WTC11 (cell line): ENCODE data around the gene ANGPTL2. TPM values are rescaled to one million over a fixed set of nuclear protein-coding genes. Genes with fewer than 3 reads are reported as not detected.

Experiments
- ATAC-seq: fragments of 200-7000 bp; cut with Tn5 transposase; 2 replicates; pipeline ENCODE4 v1.10.0; 2021; ENCODE audit warnings: mild to moderate bottlenecking, moderate library complexity
- CTCF ChIA-PET: fragments of 300-600 bp; sonication (Branson Sonifier 250); formaldehyde crosslinking; loops from one replicate; lab custom pipeline; 2021; ENCODE audit warnings: antibody characterized with exemption; lab: Charles Lee
- POLR2A ChIA-PET: fragments of 350-600 bp; sonication (Branson Sonifier 250); formaldehyde crosslinking; loops from one replicate; lab custom pipeline; 2021; ENCODE audit warnings: antibody characterized with exemption; lab: Charles Lee
- DNase-seq: peaks from one replicate; pipeline ENCODE4 v3.0.0; 2021; ENCODE audit warnings: low spot score
- H3K27ac Mint-ChIP-seq: 2 replicates; pipeline ENCODE4 v1.8.0; 2021; ENCODE audit warnings: mixed read lengths
- H3K27me3 Mint-ChIP-seq: 2 replicates; pipeline ENCODE4 v1.8.0; 2021; ENCODE audit warnings: low read depth, mild to moderate bottlenecking, moderate library complexity, mixed read lengths
- H3K36me3 Mint-ChIP-seq: 2 replicates; pipeline ENCODE4 v1.8.0; 2021; ENCODE audit warnings: mixed read lengths
- H3K4me1 Mint-ChIP-seq: 2 replicates; pipeline ENCODE4 v1.8.0; 2022; ENCODE audit warnings: mixed read lengths
- H3K4me3 Mint-ChIP-seq: 2 replicates; pipeline ENCODE4 v1.8.0; 2021; ENCODE audit warnings: mild to moderate bottlenecking, moderate library complexity, mixed read lengths
- H3K9me3 Mint-ChIP-seq: 2 replicates; pipeline ENCODE4 v1.8.0; 2021; ENCODE audit warnings: mixed read lengths
- CREM ChIP-seq: sonication (generic); formaldehyde crosslinking; IDR thresholded peaks from 2 replicates; pipeline ENCODE4 v1.8.1; 2022; ENCODE audit warnings: mild to moderate bottlenecking, missing genetic modification reagents, moderate library complexity
- EMX1 ChIP-seq: fragments of 250-450 bp; sonication (Bioruptor Pico); IDR thresholded peaks from 2 replicates; pipeline ENCODE4 v1.8.0; 2021; ENCODE audit warnings: mild to moderate bottlenecking
- GRHL2 ChIP-seq: fragments of 250-450 bp; sonication (Bioruptor Pico); IDR thresholded peaks from 2 replicates; pipeline ENCODE4 v1.8.0; 2022; ENCODE audit warnings: mild to moderate bottlenecking, moderate library complexity; ENCODE audit not compliant: insufficient replicate concordance, severe bottlenecking
- HMGA2 ChIP-seq: fragments of 250-450 bp; sonication (Bioruptor Pico); IDR thresholded peaks from 2 replicates; pipeline ENCODE4 v1.4.0; 2021; ENCODE audit warnings: mild to moderate bottlenecking, moderate library complexity
- NR1H2 ChIP-seq: sonication (generic); formaldehyde crosslinking; IDR thresholded peaks from 2 replicates; pipeline ENCODE4 v1.9.0; 2021; ENCODE audit warnings: mild to moderate bottlenecking, moderate library complexity, missing genetic modification reagents
- RELA ChIP-seq: sonication (generic); formaldehyde crosslinking; IDR thresholded peaks from 2 replicates; pipeline ENCODE4 v1.8.1; 2022; ENCODE audit warnings: missing genetic modification reagents, mild to moderate bottlenecking, borderline replicate concordance
- SMAD3 ChIP-seq: sonication (generic); formaldehyde crosslinking; IDR thresholded peaks from 2 replicates; pipeline ENCODE4 v1.8.0; 2022; ENCODE audit warnings: missing genetic modification reagents, mild to moderate bottlenecking, borderline replicate concordance
- SOX15 ChIP-seq: fragments of 250-450 bp; sonication (Bioruptor Pico); IDR thresholded peaks from 2 replicates; pipeline ENCODE4 v1.9.0; 2021; ENCODE audit warnings: mild to moderate bottlenecking
- TEAD4 ChIP-seq: sonication (generic); formaldehyde crosslinking; IDR thresholded peaks from 2 replicates; pipeline ENCODE4 v1.8.0; 2022; ENCODE audit warnings: mild to moderate bottlenecking, missing genetic modification reagents
- ZNF138 ChIP-seq: sonication (generic); formaldehyde crosslinking; conservative IDR thresholded peaks from 2 replicates; pipeline ENCODE4 v1.8.1; 2022; ENCODE audit warnings: mild to moderate bottlenecking, moderate library complexity, missing genetic modification reagents
- ZNF219 ChIP-seq: sonication (generic); formaldehyde crosslinking; IDR thresholded peaks from 2 replicates; pipeline ENCODE4 v1.8.0; 2023; ENCODE audit warnings: missing genetic modification reagents, mild to moderate bottlenecking, borderline replicate concordance
- ZNF416 ChIP-seq: fragments of 250-450 bp; sonication (Bioruptor Pico); IDR thresholded peaks from 2 replicates; pipeline ENCODE4 v1.9.0; 2021; ENCODE audit warnings: mild to moderate bottlenecking, inconsistent platforms
- ZNF671 ChIP-seq: fragments of 250-450 bp; sonication (Bioruptor Pico); IDR thresholded peaks from 2 replicates; pipeline ENCODE4 v1.8.0; 2021; ENCODE audit warnings: mild to moderate bottlenecking
- total RNA-seq: library from RNA; stranded (reverse); gene quantifications from 3 replicates; pipeline ENCODE4 v1.2.3, GENCODE V29; 2021
- TF ChIP-seq, protein P1 (sequence below): sonication (generic); formaldehyde crosslinking; IDR thresholded peaks from 2 replicates; pipeline ENCODE4 v1.8.1; 2022; ENCODE audit warnings: low read depth, mild to moderate bottlenecking, moderate library complexity, missing genetic modification reagents, borderline replicate concordance
- TF ChIP-seq, protein P2 (sequence below): sonication (generic); formaldehyde crosslinking; IDR thresholded peaks from 2 replicates; pipeline ENCODE4 v1.8.0; 2022; ENCODE audit warnings: missing genetic modification reagents
- TF ChIP-seq, protein P3 (sequence below): sonication (generic); formaldehyde crosslinking; IDR thresholded peaks from 2 replicates; pipeline ENCODE4 v1.8.1; 2022; ENCODE audit warnings: mild to moderate bottlenecking, moderate library complexity, missing genetic modification reagents
- TF ChIP-seq, protein P4 (sequence below): sonication (generic); formaldehyde crosslinking; IDR thresholded peaks from 2 replicates; pipeline ENCODE4 v1.8.1; 2023; ENCODE audit warnings: mild to moderate bottlenecking, missing genetic modification reagents
- TF ChIP-seq, protein P5 (sequence below): fragments of 250-450 bp; sonication (Bioruptor Pico); IDR thresholded peaks from 2 replicates; pipeline ENCODE4 v1.9.0; 2021; ENCODE audit warnings: moderate library complexity, mild to moderate bottlenecking, inconsistent platforms, borderline replicate concordance
- TF ChIP-seq, protein P6 (sequence below): sonication (generic); formaldehyde crosslinking; IDR thresholded peaks from 2 replicates; pipeline ENCODE4 v1.8.1; 2022; ENCODE audit warnings: mild to moderate bottlenecking, missing genetic modification reagents, moderate library complexity, borderline replicate concordance
- TF ChIP-seq, protein P7 (sequence below): sonication (generic); formaldehyde crosslinking; conservative IDR thresholded peaks from 2 replicates; pipeline ENCODE4 v1.8.1; 2022; ENCODE audit warnings: mild to moderate bottlenecking, missing genetic modification reagents

Gene ANGPTL2
- total RNA-seq, 1 experiment from 2014 or later, result 4.5 TPM

DNA sequence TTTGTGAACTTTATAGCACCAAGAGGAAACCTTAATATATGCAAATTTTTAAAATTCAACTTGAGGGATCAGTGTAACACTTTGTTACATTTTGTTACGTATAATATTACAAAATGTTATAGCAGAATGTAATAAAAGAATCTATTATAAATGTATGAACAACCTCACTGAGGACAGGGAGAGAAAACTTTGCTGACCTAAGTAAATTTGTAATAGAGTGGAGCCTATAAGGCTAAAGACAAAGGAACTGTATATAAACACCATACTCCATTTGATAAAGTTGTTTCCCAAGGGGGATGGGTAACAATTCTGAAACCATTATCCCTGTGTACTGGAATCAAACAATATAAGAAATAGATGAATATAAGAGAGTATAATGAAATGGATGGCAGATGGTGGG, 77.3 kb downstream of the ANGPTL2 start:
- H3K4me3 Mint-ChIP-seq, result no peak overlapping the region
- TF ChIP-seq NR1H2 (CRISPR knock-in tag) (no peak), TEAD4 (CRISPR knock-in tag) (no peak), GRHL2 (CRISPR knock-in tag) (no peak), RELA (CRISPR knock-in tag) (no peak)
- TF ChIP-seq, protein P1, sequence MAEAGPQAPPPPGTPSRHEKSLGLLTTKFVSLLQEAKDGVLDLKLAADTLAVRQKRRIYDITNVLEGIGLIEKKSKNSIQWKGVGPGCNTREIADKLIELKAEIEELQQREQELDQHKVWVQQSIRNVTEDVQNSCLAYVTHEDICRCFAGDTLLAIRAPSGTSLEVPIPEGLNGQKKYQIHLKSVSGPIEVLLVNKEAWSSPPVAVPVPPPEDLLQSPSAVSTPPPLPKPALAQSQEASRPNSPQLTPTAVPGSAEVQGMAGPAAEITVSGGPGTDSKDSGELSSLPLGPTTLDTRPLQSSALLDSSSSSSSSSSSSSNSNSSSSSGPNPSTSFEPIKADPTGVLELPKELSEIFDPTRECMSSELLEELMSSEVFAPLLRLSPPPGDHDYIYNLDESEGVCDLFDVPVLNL (CRISPR knock-in tag), result no peak
- TF ChIP-seq, all 79 proteins: peak for 0

DNA sequence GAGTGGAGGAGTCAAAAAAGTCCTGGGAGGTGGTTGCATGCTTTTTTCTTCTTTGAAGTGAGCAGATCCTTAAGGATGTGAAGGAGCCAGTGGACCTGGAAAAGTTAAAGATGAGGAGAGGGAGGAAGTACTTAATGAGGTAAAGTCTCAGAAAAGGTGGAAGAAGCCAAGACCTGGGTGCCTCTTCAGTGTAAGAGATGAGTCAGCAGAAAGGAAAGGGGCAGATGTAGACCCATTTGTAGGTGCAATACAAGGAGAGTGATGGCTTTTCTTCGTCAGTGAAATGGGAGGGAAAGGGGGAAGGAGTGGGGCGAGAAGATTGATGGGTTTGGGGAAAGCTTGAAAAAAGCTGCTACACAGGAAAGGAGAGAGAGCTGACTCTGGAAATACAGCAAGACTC, 82.9 kb downstream of the ANGPTL2 start:
- Mint-ChIP-seq H3K4me1 (no peaks in the 10 kb centered on the region), H3K36me3 (no peaks in the 10 kb centered on the region), H3K9me3 (no peaks in the 10 kb centered on the region), H3K27me3 (no peaks in the 10 kb centered on the region), H3K4me3 (no peak overlapping the region), H3K27ac (no peak overlapping the region)
- no peak for DNase-seq
- ATAC-seq, result no peak
- CTCF ChIA-PET, result no interaction called here
- POLR2A ChIA-PET, result interaction anchor here (0.6 kb wide), 1 partner anchor 10 kb away, joined by 3 read pairs; no protein-coding TSS in a partner anchor
- TF ChIP-seq ZNF671 (CRISPR knock-in tag) (no peak), HMGA2 (CRISPR knock-in tag) (no peak), SOX15 (CRISPR knock-in tag) (no peak), EMX1 (CRISPR knock-in tag) (no peak), CREM (no peak), SMAD3 (CRISPR knock-in tag) (no peak), ZNF219 (CRISPR knock-in tag) (no peak), ZNF416 (CRISPR knock-in tag) (no peak), ZNF138 (CRISPR knock-in tag) (no peak)
- TF ChIP-seq, protein P2, sequence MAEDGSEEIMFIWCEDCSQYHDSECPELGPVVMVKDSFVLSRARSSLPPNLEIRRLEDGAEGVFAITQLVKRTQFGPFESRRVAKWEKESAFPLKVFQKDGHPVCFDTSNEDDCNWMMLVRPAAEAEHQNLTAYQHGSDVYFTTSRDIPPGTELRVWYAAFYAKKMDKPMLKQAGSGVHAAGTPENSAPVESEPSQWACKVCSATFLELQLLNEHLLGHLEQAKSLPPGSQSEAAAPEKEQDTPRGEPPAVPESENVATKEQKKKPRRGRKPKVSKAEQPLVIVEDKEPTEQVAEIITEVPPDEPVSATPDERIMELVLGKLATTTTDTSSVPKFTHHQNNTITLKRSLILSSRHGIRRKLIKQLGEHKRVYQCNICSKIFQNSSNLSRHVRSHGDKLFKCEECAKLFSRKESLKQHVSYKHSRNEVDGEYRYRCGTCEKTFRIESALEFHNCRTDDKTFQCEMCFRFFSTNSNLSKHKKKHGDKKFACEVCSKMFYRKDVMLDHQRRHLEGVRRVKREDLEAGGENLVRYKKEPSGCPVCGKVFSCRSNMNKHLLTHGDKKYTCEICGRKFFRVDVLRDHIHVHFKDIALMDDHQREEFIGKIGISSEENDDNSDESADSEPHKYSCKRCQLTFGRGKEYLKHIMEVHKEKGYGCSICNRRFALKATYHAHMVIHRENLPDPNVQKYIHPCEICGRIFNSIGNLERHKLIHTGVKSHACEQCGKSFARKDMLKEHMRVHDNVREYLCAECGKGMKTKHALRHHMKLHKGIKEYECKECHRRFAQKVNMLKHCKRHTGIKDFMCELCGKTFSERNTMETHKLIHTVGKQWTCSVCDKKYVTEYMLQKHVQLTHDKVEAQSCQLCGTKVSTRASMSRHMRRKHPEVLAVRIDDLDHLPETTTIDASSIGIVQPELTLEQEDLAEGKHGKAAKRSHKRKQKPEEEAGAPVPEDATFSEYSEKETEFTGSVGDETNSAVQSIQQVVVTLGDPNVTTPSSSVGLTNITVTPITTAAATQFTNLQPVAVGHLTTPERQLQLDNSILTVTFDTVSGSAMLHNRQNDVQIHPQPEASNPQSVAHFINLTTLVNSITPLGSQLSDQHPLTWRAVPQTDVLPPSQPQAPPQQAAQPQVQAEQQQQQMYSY (CRISPR knock-in tag), result no peak
- TF ChIP-seq, protein P3, sequence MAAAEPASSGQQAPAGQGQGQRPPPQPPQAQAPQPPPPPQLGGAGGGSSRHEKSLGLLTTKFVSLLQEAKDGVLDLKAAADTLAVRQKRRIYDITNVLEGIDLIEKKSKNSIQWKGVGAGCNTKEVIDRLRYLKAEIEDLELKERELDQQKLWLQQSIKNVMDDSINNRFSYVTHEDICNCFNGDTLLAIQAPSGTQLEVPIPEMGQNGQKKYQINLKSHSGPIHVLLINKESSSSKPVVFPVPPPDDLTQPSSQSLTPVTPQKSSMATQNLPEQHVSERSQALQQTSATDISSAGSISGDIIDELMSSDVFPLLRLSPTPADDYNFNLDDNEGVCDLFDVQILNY, result no peak
- TF ChIP-seq, protein P4, sequence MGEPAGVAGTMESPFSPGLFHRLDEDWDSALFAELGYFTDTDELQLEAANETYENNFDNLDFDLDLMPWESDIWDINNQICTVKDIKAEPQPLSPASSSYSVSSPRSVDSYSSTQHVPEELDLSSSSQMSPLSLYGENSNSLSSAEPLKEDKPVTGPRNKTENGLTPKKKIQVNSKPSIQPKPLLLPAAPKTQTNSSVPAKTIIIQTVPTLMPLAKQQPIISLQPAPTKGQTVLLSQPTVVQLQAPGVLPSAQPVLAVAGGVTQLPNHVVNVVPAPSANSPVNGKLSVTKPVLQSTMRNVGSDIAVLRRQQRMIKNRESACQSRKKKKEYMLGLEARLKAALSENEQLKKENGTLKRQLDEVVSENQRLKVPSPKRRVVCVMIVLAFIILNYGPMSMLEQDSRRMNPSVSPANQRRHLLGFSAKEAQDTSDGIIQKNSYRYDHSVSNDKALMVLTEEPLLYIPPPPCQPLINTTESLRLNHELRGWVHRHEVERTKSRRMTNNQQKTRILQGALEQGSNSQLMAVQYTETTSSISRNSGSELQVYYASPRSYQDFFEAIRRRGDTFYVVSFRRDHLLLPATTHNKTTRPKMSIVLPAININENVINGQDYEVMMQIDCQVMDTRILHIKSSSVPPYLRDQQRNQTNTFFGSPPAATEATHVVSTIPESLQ (CRISPR knock-in tag), result no peak
- TF ChIP-seq, protein P5, sequence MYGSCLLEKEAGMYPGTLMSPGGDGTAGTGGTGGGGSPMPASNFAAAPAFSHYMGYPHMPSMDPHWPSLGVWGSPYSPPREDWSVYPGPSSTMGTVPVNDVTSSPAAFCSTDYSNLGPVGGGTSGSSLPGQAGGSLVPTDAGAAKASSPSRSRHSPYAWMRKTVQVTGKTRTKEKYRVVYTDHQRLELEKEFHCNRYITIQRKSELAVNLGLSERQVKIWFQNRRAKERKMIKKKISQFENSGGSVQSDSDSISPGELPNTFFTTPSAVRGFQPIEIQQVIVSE (CRISPR knock-in tag), result no peak
- TF ChIP-seq, protein P6, sequence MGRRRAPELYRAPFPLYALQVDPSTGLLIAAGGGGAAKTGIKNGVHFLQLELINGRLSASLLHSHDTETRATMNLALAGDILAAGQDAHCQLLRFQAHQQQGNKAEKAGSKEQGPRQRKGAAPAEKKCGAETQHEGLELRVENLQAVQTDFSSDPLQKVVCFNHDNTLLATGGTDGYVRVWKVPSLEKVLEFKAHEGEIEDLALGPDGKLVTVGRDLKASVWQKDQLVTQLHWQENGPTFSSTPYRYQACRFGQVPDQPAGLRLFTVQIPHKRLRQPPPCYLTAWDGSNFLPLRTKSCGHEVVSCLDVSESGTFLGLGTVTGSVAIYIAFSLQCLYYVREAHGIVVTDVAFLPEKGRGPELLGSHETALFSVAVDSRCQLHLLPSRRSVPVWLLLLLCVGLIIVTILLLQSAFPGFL (CRISPR knock-in tag), result no peak
- TF ChIP-seq, protein P7, sequence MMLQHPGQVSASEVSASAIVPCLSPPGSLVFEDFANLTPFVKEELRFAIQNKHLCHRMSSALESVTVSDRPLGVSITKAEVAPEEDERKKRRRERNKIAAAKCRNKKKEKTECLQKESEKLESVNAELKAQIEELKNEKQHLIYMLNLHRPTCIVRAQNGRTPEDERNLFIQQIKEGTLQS, result no peak

More for the DNA sequence above, 77.3 kb downstream of the ANGPTL2 start:
- ATAC-seq, result no peak
- Mint-ChIP-seq H3K4me1 (no peaks in the 10 kb centered on the region), H3K36me3 (no peaks in the 10 kb centered on the region), H3K9me3 (no peaks in the 10 kb centered on the region), H3K27ac (no peak overlapping the region), H3K27me3 (no peaks in the 10 kb centered on the region)
- no peak for DNase-seq
- CTCF ChIA-PET, result no interaction called here
- POLR2A ChIA-PET, result no interaction called here
